Colonic mucosa (tissue), 4 donors: ENCODE data around the gene MDN1. TPM values are rescaled to one million over a fixed set of nuclear protein-coding genes. Genes with fewer than 3 reads are reported as not detected.

ENCODE experiments used
- DNase-seq: peaks from one replicate; pipeline ENCODE4 v3.0.0-alpha.2; 2020
- H3K27ac ChIP-seq: fragments of 200-600 bp; one replicate; pipeline ENCODE4 v1.8.0; 2021
- H3K27me3 ChIP-seq: fragments of 200-600 bp; one replicate; pipeline ENCODE4 v1.8.0; 2021
- H3K36me3 ChIP-seq: fragments of 200-600 bp; one replicate; pipeline ENCODE4 v1.8.0; 2021
- H3K4me1 ChIP-seq: fragments of 200-600 bp; one replicate; pipeline ENCODE4 v1.8.0; 2021; ENCODE audit warnings: mild to moderate bottlenecking
- H3K4me3 ChIP-seq: fragments of 200-600 bp; one replicate; pipeline ENCODE4 v1.8.0; 2021
- H3K9ac ChIP-seq, 2 donors: one replicate each; pipeline ENCODE4 v1.7.0; 2013; ENCODE audit warnings: control low read depth in 2 of 2, low read depth in 2 of 2, low read length in 2 of 2
- H3K9me3 ChIP-seq: fragments of 200-600 bp; one replicate; pipeline ENCODE4 v1.8.0; 2021
- intact Hi-C: fragments of 100-400 bp; cut with DNase I; formaldehyde crosslinking; loops from one replicate; pipeline ENCODE4 v1.14.1; 2022
- total RNA-seq, 2 donors: library from RNA; stranded (reverse); fragmentation: NEBNext Ultra II Directional in 1 of 2; extraction: Animal tissue kit (Norgen Biotek cat#: 25700) in 1 of 2; gene quantifications; one replicate each; pipeline ENCODE4 v1.2.1, GENCODE V29; 2021
- TF ChIP-seq, protein P1 (sequence below): fragments of 200-600 bp; IDR thresholded peaks from one replicate; pipeline ENCODE4 v1.8.0; 2022; ENCODE audit warnings: antibody characterized with exemption, mild to moderate bottlenecking
- donor health status: healthy.
- donor health status: DM: no; HTN: no; CAD: no.
- donor health status: DM: no; HTN: no; CAD: no.

Gene MDN1
- total RNA-seq, 2 donors from 2014 or later, result 17.5 to 30.7 TPM

DNA sequence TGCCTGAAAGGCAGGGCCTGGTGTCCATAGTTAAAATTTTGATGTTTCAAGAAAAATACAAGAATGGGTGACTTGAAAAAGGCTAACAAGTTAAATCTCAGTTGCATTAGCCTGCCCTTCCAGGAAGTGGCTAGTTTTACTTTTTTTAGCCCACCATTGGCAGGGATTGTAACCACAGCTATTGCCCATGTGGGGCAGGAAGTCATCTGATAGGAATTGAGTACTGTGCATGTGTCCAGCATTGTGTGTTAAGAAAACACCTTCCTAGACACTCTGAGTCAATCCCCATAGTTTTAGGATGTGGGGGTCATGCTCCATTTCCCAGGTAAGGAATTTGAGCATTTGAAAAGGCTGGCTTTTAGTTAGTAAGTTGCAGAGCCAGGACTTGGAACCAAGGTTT is 207.9 kb downstream of the MDN1 start:
- H3K4me1 ChIP-seq, result no peaks in the 10 kb centered on the region
- no peak overlapping the region for H3K4me3 ChIP-seq
- H3K27ac ChIP-seq, result no peak overlapping the region
- H3K27me3 ChIP-seq, result no peaks in the 10 kb centered on the region
- no peaks in the 10 kb centered on the region for H3K36me3 ChIP-seq
- intact Hi-C loops, result no loop called here
- TF ChIP-seq, protein P1, sequence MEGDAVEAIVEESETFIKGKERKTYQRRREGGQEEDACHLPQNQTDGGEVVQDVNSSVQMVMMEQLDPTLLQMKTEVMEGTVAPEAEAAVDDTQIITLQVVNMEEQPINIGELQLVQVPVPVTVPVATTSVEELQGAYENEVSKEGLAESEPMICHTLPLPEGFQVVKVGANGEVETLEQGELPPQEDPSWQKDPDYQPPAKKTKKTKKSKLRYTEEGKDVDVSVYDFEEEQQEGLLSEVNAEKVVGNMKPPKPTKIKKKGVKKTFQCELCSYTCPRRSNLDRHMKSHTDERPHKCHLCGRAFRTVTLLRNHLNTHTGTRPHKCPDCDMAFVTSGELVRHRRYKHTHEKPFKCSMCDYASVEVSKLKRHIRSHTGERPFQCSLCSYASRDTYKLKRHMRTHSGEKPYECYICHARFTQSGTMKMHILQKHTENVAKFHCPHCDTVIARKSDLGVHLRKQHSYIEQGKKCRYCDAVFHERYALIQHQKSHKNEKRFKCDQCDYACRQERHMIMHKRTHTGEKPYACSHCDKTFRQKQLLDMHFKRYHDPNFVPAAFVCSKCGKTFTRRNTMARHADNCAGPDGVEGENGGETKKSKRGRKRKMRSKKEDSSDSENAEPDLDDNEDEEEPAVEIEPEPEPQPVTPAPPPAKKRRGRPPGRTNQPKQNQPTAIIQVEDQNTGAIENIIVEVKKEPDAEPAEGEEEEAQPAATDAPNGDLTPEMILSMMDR, result no peak
- no peak overlapping the region for H3K9ac ChIP-seq
- H3K9me3 ChIP-seq, result no peaks in the 10 kb centered on the region
- DNase-seq, result no peak

DNA sequence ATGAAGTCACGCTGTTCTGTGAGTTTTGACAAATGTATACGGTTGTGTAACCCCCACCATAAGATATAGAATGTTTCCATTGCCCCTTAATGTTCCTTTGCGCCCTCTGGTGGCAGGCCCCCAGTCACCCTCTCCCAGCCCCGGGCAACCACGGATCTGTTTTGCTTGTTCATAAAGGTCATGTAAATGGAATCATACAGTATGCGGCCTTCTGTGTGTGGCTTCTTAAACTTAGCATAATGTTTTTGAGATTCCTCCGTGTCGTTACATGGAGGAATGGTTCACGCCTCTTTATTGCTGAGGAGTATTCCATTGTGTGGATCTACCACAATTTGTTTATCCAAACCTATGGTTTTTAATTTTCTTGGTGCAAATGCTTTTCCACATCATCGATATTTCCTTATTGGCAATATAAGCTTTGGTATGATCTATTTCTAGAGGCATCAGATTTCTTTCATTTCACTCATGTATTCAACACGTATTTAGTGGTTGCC is 209.4 kb downstream of the MDN1 start:
- Histone ChIP-seq H3K9ac (no peak overlapping the region), H3K27ac (no peak overlapping the region), H3K36me3 (no peaks in the 10 kb centered on the region), H3K27me3 (no peaks in the 10 kb centered on the region), H3K4me1 (no peaks in the 10 kb centered on the region), H3K9me3 (no peaks in the 10 kb centered on the region), H3K4me3 (no peak overlapping the region)
- TF ChIP-seq, protein P1, result peak; percentile 81
- intact Hi-C loops, result no loop called here
- peak; percentile 75 for DNase-seq

DNA sequence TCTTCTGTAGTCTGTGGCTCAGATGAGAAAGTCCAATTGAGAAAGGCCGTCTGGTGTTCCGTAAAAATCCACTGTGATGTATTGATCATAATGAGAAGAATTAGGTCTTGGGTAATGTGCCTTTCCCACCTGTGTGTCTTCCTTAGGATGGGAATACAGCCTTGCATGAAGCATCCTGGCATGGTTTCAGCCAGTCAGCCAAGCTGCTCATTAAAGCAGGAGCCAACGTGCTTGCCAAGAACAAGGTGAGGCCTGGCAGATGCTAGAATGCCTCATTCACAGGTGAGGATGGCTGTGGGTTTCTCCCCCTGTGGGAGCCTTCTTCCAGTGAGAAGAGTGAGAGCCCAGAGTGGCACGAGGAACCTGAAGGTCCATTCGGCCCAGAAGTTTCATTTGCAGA is 213.7 kb downstream of the MDN1 start:
- intact Hi-C loops, result no loop called here
- no peaks in the 10 kb centered on the region for H3K27me3 ChIP-seq
- no peaks in the 10 kb centered on the region for H3K9me3 ChIP-seq
- DNase-seq, result no peak
- no peak overlapping the region for H3K27ac ChIP-seq
- TF ChIP-seq, protein P1, result no peak
- no peak overlapping the region for H3K4me3 ChIP-seq
- no peaks in the 10 kb centered on the region for H3K36me3 ChIP-seq
- H3K4me1 ChIP-seq, result no peaks in the 10 kb centered on the region
- H3K9ac ChIP-seq, result no peak overlapping the region

DNA sequence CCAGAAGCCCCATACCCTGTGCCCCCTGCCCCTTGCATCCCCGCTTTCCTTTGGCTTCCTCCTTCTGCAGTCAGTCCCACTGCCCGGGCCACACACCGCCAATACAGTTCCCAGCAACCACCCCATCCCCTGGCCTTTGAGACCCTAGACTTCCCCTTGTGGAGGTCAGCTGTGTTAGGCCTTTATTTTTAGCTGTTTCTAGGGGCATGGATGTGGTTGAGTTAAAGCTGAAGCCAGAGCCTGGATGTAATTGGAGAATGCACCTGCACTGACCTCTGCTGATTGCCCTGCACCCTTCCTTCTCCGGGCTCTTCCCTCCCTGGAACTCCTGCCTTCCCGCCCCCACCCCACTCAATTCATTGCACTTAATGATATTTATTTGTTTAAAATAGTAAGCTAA is 214.9 kb downstream of the MDN1 start:
- no peak for DNase-seq
- TF ChIP-seq, protein P1, result no peak
- intact Hi-C loops, result no loop called here
- Histone ChIP-seq H3K36me3 (no peaks in the 10 kb centered on the region), H3K9me3 (no peaks in the 10 kb centered on the region), H3K27me3 (no peaks in the 10 kb centered on the region), H3K4me1 (no peaks in the 10 kb centered on the region), H3K9ac (no peak overlapping the region), H3K27ac (no peak overlapping the region), H3K4me3 (no peak overlapping the region)

DNA sequence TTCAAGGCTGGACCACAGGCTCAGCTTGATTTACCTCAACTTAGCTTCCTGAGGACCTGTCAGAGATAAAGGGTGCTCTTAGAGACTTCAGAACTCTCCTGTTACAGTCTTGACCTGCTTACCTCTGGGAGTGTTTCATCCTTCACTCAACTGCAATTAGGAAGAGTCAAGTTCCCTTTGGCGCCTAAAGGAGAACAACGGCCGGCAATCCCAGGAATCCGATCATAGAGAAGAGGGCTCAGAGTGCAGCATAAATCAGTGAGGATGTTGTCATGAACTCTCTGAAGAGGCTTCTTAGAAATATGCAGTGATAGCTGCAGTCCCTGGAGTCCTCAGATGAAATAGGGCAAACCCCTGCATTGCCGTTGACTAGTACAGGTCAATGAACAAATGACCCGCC is 217.4 kb downstream of the MDN1 start:
- Histone ChIP-seq H3K4me1 (no peaks in the 10 kb centered on the region), H3K27ac (no peak overlapping the region), H3K36me3 (no peaks in the 10 kb centered on the region), H3K9me3 (no peaks in the 10 kb centered on the region), H3K4me3 (no peak overlapping the region), H3K9ac (no peak overlapping the region), H3K27me3 (no peaks in the 10 kb centered on the region)
- no peak for DNase-seq
- intact Hi-C loops, result no loop called here
- TF ChIP-seq, protein P1, result no peak
